Measurements from ENCODE around the gene JAML. TPM values are rescaled to one million over a fixed set of nuclear protein-coding genes. Genes with fewer than 3 reads are reported as not detected.
A peak's percentile ranks its signal among the peaks of the same experiment; 100 is the strongest.

The JAML gene
- total RNA-seq, 1 donor from 2014 or later, result 377 TPM

- Mint-ChIP-seq H3K4me1 (ENCODE audit: low read depth) (peaks cover 84% of the 10 kb centered on the region), H3K36me3 (ENCODE audit: low read depth) (peaks cover 80% of the 10 kb centered on the region), H3K27me3 (ENCODE audit: low read depth) (no peaks in the 10 kb centered on the region), H3K27ac (peak overlapping the region; percentile 97), H3K4me3 (ENCODE audit: low read depth) (peak overlapping the region; percentile 82), H3K9me3 (no peaks in the 10 kb centered on the region)
- DNase-seq (ENCODE audit: low spot score), result no peak
- intact Hi-C loops (cut with micrococcal nuclease), result no loop called here
These were observed 12.0 kb downstream of the JAML start for GRCh38 chr11:118212781-118213191.

- no peaks in the 10 kb centered on the region for H3K27me3 Mint-ChIP-seq (ENCODE audit: low read depth)
- peak overlapping the region; percentile 1 for H3K4me3 Mint-ChIP-seq (ENCODE audit: low read depth)
- peaks cover 84% of the 10 kb centered on the region for H3K4me1 Mint-ChIP-seq (ENCODE audit: low read depth)
- peak overlapping the region; percentile 97 for H3K27ac Mint-ChIP-seq
- no peaks in the 10 kb centered on the region for H3K9me3 Mint-ChIP-seq
- intact Hi-C loops (cut with micrococcal nuclease), result no loop called here
- peaks cover 82% of the 10 kb centered on the region for H3K36me3 Mint-ChIP-seq (ENCODE audit: low read depth)
- no peak for DNase-seq (ENCODE audit: low spot score)
These were observed 12.6 kb downstream of the JAML start for GRCh38 chr11:118212131-118212725.

- peaks cover 94% of the 10 kb centered on the region for H3K36me3 Mint-ChIP-seq (ENCODE audit: low read depth)
- no peaks in the 10 kb centered on the region for H3K9me3 Mint-ChIP-seq
- H3K4me1 Mint-ChIP-seq (ENCODE audit: low read depth), result peaks cover 86% of the 10 kb centered on the region
- no peak for DNase-seq (ENCODE audit: low spot score)
- H3K4me3 Mint-ChIP-seq (ENCODE audit: low read depth), result no peak overlapping the region
- H3K27me3 Mint-ChIP-seq (ENCODE audit: low read depth), result no peaks in the 10 kb centered on the region
- intact Hi-C loops (cut with micrococcal nuclease), result no loop called here
- peak overlapping the region; percentile 2 for H3K27ac Mint-ChIP-seq
These were observed 13.8 kb downstream of the JAML start for GRCh38 chr11:118211006-118211405.

GRCh38 chr11:118210323-118210722, 14.5 kb downstream of the JAML start:
- Mint-ChIP-seq H3K4me1 (ENCODE audit: low read depth) (peaks cover 88% of the 10 kb centered on the region), H3K27me3 (ENCODE audit: low read depth) (no peaks in the 10 kb centered on the region), H3K27ac (peak overlapping the region; percentile 70), H3K36me3 (ENCODE audit: low read depth) (peaks cover 98% of the 10 kb centered on the region), H3K4me3 (ENCODE audit: low read depth) (no peak overlapping the region), H3K9me3 (no peaks in the 10 kb centered on the region)
- intact Hi-C loops (cut with micrococcal nuclease), result no loop called here
- DNase-seq (ENCODE audit: low spot score), result no peak

GRCh38 chr11:118209033-118209432, 15.8 kb downstream of the JAML start:
- Mint-ChIP-seq H3K36me3 (ENCODE audit: low read depth) (peaks cover 88% of the 10 kb centered on the region), H3K27ac (peak overlapping the region; percentile 79), H3K4me3 (ENCODE audit: low read depth) (peak overlapping the region; percentile 48), H3K9me3 (no peaks in the 10 kb centered on the region), H3K4me1 (ENCODE audit: low read depth) (peaks cover 78% of the 10 kb centered on the region), H3K27me3 (ENCODE audit: low read depth) (no peaks in the 10 kb centered on the region)
- intact Hi-C loops (cut with micrococcal nuclease), result no loop called here
- DNase-seq (ENCODE audit: low spot score), result no peak

- Mint-ChIP-seq H3K4me3 (ENCODE audit: low read depth) (peak overlapping the region; percentile 32), H3K27ac (no peak overlapping the region), H3K4me1 (ENCODE audit: low read depth) (peaks cover 58% of the 10 kb centered on the region), H3K36me3 (ENCODE audit: low read depth) (peaks cover 68% of the 10 kb centered on the region), H3K27me3 (ENCODE audit: low read depth) (no peaks in the 10 kb centered on the region), H3K9me3 (no peaks in the 10 kb centered on the region)
- no peak for DNase-seq (ENCODE audit: low spot score)
- intact Hi-C loops (cut with micrococcal nuclease), result loop anchor here (1.0 kb wide), 1 partner anchor 10 kb away; no protein-coding TSS in a partner anchor
These were observed 17.7 kb downstream of the JAML start for GRCh38 chr11:118207079-118207478.

GRCh38 chr11:118206391-118207031, 18.3 kb downstream of the JAML start:
- Mint-ChIP-seq H3K9me3 (no peaks in the 10 kb centered on the region), H3K27ac (no peak overlapping the region), H3K4me1 (ENCODE audit: low read depth) (peaks cover 53% of the 10 kb centered on the region), H3K4me3 (ENCODE audit: low read depth) (peak overlapping the region; percentile 71), H3K27me3 (ENCODE audit: low read depth) (no peaks in the 10 kb centered on the region), H3K36me3 (ENCODE audit: low read depth) (peaks cover 62% of the 10 kb centered on the region)
- DNase-seq (ENCODE audit: low spot score), result no peak
- intact Hi-C loops (cut with micrococcal nuclease), result loop anchor here (1.0 kb wide), 2 partner anchors 11 to 35 kb away; no protein-coding TSS in a partner anchor

- no peaks in the 10 kb centered on the region for H3K27me3 Mint-ChIP-seq (ENCODE audit: low read depth)
- no peaks in the 10 kb centered on the region for H3K9me3 Mint-ChIP-seq
- H3K4me1 Mint-ChIP-seq (ENCODE audit: low read depth), result peaks cover 47% of the 10 kb centered on the region
- intact Hi-C loops (cut with micrococcal nuclease), result loop anchor here (1.0 kb wide), 1 partner anchor 36 kb away; no protein-coding TSS in a partner anchor
- peaks cover 55% of the 10 kb centered on the region for H3K36me3 Mint-ChIP-seq (ENCODE audit: low read depth)
- DNase-seq (ENCODE audit: low spot score), result no peak
- no peak overlapping the region for H3K27ac Mint-ChIP-seq
- H3K4me3 Mint-ChIP-seq (ENCODE audit: low read depth), result peak overlapping the region; percentile 71
These were observed 19.0 kb downstream of the JAML start for GRCh38 chr11:118205606-118206378.

GRCh38 chr11:118202599-118203422, 22.0 kb downstream of the JAML start:
- Mint-ChIP-seq H3K36me3 (ENCODE audit: low read depth) (peaks cover 45% of the 10 kb centered on the region), H3K9me3 (no peaks in the 10 kb centered on the region), H3K27me3 (ENCODE audit: low read depth) (no peaks in the 10 kb centered on the region), H3K4me3 (ENCODE audit: low read depth) (no peak overlapping the region), H3K27ac (no peak overlapping the region), H3K4me1 (ENCODE audit: low read depth) (peaks cover 38% of the 10 kb centered on the region)
- peak; percentile 75 for DNase-seq (ENCODE audit: low spot score)
- intact Hi-C loops (cut with micrococcal nuclease), result loop anchor here (5.0 kb wide), 2 partner anchors 154 to 156 kb away; partner anchors contain the start of gene UBE4A

GRCh38 chr11:118201966-118202365, 22.8 kb downstream of the JAML start:
- H3K27me3 Mint-ChIP-seq (ENCODE audit: low read depth), result no peaks in the 10 kb centered on the region
- no peak overlapping the region for H3K27ac Mint-ChIP-seq
- intact Hi-C loops (cut with micrococcal nuclease), result loop anchor here (1.0 to 5.0 kb wide), 8 partner anchors 15 to 155 kb away; partner anchors contain the start of gene UBE4A
- H3K36me3 Mint-ChIP-seq (ENCODE audit: low read depth), result peaks cover 44% of the 10 kb centered on the region
- no peak overlapping the region for H3K4me3 Mint-ChIP-seq (ENCODE audit: low read depth)
- H3K4me1 Mint-ChIP-seq (ENCODE audit: low read depth), result peaks cover 30% of the 10 kb centered on the region
- no peaks in the 10 kb centered on the region for H3K9me3 Mint-ChIP-seq
- DNase-seq (ENCODE audit: low spot score), result no peak

GRCh38 chr11:118200901-118201680, 23.7 kb downstream of the JAML start:
- Mint-ChIP-seq H3K4me3 (ENCODE audit: low read depth) (no peak overlapping the region), H3K4me1 (ENCODE audit: low read depth) (peaks cover 22% of the 10 kb centered on the region), H3K9me3 (no peaks in the 10 kb centered on the region), H3K27me3 (ENCODE audit: low read depth) (no peaks in the 10 kb centered on the region), H3K36me3 (ENCODE audit: low read depth) (peaks cover 44% of the 10 kb centered on the region), H3K27ac (no peak overlapping the region)
- peak; percentile 44 for DNase-seq (ENCODE audit: low spot score)
- intact Hi-C loops (cut with micrococcal nuclease), result loop anchor here (1.0 to 5.0 kb wide), 8 partner anchors 16 to 156 kb away; partner anchors contain the start of gene UBE4A
